GM12801 (cell line): ENCODE measurements around the gene DCD.

Source experiments
- TF ChIP-seq, protein P1 (sequence below): IDR thresholded peaks from one replicate; pipeline ENCODE4 v1.5.1; 2011; ENCODE audit warnings: control low read depth; ENCODE audit not compliant: insufficient read length; ENCODE audit errors: extremely low read depth

The DCD gene

DNA sequence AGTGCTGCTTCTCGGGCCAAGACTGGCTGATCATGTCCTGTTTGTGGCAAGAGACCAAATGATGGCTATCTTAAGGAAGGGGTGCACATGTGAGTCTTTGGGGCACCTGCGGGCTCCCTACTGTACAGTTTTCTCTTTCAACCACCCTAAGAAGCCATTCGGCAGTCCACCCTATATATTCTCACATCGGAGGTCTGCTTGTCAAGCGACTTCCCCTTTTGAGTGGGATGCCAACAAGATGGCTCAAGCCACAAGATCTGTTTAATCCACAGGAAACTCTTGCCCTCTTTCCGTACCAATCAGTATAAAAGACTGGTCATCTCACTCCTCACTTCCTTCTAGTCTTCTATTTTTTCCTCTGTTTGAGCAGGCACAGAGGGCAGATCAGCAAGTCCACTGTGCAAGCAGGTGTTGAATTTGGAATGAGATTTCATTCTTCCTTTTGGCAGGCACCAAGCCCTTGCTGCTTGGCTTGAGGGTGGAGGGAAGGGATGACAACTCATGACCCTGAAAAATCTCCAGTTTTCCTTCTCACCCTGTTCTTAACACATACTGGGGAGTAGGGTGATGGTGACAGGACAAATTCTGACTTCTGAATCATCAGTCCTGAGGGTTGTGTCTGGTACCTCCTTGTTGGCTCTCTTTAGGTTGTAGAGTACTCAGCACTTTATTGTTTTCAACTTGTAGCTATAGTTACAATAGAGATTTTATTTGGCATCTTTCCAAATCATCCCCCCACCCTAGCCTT is 31.1 kb downstream of the DCD start:
- TF ChIP-seq, protein P1, sequence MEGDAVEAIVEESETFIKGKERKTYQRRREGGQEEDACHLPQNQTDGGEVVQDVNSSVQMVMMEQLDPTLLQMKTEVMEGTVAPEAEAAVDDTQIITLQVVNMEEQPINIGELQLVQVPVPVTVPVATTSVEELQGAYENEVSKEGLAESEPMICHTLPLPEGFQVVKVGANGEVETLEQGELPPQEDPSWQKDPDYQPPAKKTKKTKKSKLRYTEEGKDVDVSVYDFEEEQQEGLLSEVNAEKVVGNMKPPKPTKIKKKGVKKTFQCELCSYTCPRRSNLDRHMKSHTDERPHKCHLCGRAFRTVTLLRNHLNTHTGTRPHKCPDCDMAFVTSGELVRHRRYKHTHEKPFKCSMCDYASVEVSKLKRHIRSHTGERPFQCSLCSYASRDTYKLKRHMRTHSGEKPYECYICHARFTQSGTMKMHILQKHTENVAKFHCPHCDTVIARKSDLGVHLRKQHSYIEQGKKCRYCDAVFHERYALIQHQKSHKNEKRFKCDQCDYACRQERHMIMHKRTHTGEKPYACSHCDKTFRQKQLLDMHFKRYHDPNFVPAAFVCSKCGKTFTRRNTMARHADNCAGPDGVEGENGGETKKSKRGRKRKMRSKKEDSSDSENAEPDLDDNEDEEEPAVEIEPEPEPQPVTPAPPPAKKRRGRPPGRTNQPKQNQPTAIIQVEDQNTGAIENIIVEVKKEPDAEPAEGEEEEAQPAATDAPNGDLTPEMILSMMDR = no peak

DNA sequence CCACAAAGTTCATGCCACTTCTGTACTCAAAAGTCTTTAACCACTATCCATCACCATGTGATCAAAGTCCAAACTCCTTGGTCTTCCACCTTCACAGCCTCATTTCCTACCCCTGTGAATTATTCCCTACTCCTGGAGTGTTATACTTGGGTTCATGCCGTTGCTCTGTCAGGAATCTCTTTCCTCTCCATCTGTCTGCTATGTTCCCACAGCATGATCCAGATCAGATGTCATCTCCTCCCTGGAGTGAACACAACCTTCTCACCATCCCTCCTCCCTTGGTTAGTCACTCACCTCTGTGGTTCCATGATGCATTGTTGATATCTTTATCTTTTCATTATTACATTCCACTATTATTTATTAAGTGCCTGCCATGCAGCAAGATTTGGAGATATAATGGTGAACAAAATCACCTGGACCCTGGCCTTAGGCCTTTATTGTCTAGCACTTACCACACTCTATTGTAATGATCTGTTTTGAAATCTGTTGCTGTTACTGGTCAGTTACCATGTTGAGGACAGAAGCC is 35.9 kb downstream of the DCD start:
- TF ChIP-seq, protein P1 = no peak

DNA sequence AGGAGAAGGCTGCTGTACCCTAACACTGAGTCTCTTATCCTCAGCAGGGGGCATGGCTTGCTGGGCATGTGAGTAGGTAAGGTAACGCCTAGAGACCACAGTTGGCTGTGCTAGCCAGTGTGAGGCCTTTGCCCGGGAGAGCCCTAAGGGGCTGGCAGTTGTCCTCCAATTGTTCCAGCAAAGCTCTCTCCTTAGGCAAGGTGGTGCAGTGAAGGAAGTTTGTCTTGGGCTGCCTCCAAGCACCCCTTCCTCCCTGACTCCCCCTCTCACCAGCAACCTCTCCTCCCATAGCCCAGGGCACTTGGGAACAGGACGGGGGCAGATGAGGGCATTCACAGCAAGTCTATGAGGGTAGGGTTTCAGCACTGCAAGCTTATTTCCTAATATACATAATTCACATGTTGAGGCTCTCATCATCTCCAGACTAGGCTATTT is 36.4 kb downstream of the DCD start:
- TF ChIP-seq, protein P1 = no peak

DNA sequence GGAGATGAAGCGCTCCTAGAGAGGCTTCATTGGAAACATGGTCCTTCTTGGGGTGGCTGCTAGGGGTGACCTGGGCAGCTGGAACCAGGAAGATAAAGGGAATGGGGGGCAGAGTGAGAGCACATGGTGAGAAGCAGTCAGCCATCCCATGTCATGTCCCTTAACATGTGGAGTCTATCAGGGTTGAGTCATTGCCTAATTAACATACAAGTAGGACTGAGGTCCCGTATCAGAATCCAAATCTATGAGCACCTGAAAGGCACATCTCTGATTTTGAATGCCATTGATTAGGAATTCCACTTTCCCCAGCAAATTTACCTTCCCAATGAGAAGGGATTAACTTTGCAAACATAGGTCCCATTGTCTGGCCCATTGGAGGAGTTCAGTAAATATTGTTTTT is 39.4 kb downstream of the DCD start:
- TF ChIP-seq, protein P1 = no peak

DNA sequence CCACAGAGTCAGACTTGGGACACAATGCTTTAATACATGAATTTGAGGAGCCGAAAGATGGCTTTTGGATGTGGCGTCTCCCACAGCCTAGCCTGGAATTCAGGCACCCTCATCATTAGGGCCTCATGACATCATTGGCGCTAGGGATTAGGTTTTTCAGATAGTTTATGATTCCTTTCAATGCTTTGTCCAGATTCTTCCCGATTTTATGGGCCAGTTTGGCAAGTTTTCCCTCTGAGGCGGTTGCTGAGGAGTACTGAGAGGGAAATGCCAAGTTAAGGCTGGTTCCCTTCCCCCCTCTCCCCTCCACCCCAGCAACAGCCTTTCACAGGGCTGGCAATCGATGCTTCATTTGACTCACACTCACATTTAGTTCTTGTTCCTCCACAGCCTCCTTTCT is 40.0 kb downstream of the DCD start:
- TF ChIP-seq, protein P1 = no peak

DNA sequence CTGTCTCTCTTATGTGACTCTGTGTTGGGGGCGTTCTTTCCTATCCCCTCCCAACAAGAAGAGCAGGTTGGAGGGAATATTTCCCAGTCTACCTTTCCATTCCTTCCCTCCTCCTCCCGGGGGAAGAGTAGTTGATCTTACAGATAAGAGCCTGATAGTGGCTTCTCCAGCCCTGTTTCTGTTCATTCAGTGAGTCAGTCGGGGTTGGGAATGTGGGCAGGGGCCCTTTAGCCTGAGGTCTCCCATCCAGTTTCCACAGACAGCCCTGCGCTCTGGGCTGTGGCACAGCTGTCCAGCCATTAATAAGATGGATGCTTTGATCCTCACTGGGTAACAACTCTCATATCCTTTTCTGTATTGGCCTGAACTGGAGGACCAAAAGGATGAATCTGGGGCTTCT is 41.6 kb downstream of the DCD start:
- TF ChIP-seq, protein P1 = no peak

DNA sequence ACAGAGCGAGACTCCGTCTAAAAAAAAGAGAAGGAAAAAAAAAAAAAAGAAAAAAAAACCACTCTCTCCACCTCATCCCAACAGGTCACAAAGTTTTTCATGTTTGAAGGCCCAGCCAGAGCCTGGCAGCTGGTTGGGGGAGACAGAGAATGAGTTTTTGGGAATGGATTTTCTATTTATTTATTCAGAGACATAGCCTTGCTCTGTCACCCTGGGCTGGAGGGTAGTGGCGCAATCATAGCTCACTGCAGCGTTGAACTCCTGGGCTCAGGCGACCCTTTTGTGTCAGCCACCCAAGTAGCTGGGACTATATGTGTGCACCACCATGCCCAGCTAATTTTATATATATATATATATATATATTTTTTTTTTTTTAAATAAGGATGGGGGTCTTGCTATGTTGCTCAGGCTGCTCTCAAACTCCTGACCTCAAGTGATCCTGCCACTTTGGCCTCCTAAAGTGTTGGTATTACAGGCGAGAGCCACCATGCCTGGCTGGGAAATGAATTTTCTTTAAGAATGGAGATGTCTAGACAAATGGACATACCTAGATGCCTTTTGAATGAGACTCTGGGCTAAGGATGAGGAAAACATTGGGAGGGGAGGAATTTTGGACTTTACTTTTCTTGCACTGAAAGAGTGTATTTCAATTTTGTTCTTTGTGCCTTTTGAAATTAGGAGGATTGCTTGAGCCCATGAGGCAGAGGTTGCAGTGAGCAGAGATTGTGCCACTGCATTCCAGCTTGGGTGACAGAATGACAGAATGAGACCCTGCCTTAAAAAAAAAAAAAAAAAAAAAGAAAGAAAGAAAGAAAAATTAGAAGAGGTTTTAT is 42.8 kb downstream of the DCD start:
- TF ChIP-seq, protein P1 = no peak
